GM19467 (cell line): ENCODE data around the gene BEND7.
"Not testable (repeated sequence)": the region's sequence is repeated elsewhere in the genome, so short reads cannot be mapped to it uniquely, and the experiment has no call there.

ENCODE experiments used
- ATAC-seq: cut with Tn5 transposase; IDR thresholded peaks from one replicate; pipeline ENCODE4 v1.9.1; 2021; ENCODE audit warnings: mild to moderate bottlenecking, moderate library complexity; ENCODE audit not compliant: unreplicated experiment

Gene BEND7, protein sequence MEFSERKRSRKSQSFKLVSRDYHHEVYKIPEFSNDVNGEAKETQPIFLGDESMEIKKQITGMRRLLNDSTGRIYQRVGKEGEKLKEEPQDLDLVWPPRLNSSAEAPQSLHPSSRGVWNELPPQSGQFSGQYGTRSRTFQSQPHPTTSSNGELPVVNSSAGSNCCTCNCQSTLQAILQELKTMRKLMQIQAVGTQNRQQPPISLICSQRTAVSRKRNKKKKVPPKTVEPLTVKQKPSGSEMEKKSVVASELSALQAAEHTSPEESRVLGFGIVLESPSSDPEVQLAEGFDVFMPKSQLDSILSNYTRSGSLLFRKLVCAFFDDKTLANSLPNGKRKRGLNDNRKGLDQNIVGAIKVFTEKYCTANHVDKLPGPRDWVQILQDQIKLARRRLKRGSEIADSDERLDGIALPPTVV

GRCh38 chr10:13528875-13529713 lies at the start of gene BEND7:
Gene BEND7, minus strand, starts transcription at chr10:13529014. Its CDS starts 481 bp downstream, at chr10:13528533.
- ATAC-seq, result no peak

GRCh38 chr10:13573960-13574359 lies 45.1 kb upstream of the BEND7 start:
- ATAC-seq, result no peak

DNA sequence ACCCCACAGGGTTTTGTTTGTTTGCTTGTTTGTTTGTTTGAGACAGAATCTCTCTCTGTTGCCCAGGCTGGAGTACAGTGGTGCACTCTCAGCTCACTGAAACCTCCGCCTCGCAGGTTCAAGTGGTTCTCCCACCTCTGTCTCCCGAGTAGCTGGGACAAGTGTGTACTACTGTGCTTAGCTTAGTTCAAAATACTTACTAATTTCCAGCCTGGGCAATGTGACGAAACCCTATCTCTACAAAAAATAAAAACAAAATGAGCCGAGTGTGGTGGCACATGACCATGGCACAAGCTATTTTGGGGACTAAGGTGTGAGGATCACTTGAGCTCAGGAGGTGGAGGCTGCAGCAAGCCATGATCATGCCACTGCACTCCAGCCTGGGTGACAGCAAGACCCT lies 42.7 kb upstream of the BEND7 start:
- no peak for ATAC-seq

DNA sequence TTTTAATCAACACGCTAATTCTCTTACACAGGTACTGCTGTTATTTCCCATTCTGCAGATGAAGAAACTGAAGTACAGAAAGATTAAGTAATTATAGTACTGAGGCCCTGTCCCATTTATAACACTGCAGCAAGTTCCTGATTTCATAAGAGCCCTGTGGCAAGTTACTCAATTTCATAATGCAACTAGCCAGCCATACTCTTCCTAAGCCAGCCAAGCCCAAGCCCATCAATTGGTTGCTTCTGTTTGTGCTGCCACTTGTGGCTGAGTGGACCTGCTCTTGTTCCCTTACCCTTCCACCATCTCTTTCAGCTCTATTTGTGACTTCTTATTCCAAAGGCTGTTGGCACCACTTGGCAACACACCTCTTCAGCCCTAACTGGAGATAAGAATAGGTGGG lies 38.2 kb upstream of the BEND7 start:
- no peak for ATAC-seq

DNA sequence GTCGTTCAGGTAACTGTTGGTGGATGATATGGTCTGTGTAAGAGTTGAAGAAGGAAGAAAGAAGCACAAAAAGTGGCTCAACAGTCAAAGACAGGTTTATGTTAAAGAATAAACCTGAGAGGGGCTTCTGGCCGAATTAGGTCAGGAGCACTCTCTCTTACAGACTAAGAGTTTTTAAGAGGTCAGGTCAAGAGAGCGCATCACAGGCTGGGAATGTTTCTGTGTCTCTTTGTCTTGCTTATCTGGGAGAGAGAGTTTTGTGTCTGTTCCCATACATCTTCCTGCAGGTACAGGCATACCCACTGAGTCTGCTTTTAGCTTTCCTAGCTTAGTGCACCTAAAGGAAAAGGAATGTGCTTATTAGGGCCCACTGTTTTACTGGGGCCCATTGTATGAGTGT lies 35.8 kb upstream of the BEND7 start:
- no peak for ATAC-seq

GRCh38 chr10:13563481-13564445 lies 34.9 kb upstream of the BEND7 start:
- no peak for ATAC-seq

DNA sequence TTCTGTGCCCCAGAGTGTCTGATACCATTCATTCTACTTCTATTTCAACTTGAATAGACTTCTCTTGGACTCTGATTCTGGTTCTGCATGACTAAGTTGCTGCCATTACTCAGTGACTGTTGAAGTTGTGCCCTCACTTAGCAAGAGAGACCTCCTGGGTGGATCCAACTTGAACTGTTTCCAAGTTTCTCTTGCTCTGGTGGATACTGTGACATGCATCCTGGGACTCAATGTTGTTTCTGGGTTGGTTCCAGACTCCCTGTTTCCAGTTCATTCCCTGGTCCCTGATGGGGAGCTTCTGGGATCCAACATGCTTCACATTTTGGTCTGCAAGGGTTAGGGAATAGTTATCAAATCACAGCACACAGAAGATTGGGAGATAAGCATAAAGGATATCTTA lies 31.8 kb upstream of the BEND7 start:
- ATAC-seq, result no peak

DNA sequence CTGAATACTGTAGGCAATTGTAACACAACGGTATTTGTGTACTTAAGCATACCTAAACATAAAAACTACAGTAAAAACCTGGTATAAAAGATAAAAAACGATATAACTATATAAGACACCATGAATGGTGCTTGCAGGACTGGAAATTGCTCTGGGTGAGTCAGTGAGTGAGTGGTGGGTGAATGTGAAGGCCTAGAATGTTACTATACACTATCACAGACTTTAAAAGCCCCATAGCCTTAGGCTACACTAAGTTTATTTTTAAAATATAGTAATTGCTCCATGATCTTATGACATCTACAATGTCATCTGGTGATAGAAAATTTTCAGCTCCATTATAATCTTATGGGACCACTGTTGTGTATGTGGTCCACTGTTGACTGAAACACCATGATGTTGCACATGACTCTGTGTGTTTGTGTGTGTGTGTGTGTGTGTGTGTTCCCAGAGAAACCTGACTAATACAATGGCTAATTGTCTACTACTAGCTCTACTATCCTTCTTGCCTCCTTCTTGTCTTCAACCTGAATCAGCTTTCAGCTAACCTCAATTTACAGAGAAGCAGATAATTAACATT lies 30.4 kb upstream of the BEND7 start:
- ATAC-seq, result no peak

DNA sequence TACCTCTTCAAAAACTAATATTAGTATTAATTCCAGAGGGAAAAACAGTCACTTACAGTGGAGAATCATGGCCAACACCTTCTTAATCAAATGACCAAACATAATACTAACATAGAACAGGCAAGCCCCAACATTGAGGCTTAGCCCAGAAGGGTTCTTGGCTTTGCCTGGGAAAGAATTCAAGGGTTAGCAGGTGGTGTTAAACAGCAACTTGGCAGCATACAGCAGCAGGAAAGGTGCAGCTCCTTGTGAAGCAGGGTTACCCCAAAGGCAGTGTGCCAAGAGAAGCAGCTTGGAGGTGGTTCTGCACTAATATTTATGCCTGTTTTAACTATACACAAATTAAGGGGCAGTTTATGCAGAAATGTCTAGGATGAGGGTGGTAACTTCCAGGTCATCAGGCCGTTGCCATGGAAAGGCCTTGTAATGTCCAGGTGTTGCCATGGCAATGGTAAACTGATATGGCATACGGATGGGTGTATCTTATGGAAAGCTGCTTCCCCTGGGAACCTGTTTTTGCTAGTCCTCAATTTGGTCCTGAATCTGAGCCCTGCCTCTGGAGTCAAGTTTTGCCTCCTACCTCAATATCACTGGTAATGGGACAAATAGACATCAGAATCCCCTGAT lies 27.2 kb upstream of the BEND7 start:
- no peak for ATAC-seq

DNA sequence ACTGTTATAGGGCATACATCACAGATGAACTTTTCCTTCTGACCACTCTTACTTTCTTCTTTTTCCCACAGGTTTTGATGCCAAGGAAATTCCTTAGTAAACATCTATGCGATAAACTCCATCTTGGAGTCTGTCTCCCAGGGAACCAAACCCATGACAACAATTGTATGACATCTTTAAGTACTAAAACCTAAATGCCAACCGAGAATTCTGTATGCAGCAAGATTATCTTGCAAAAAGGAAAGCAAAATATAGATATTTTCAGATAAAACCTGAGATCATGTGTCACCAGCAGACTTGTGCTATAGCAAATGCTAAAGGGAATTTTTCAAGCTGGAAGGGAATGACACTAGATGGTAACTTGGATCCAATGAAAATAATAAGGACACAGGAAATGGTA lies 22.0 kb upstream of the BEND7 start:
- no peak for ATAC-seq

- ATAC-seq, result no peak
Measured at GRCh38 chr10:13542533-13542932, 13.7 kb upstream of the BEND7 start.

GRCh38 chr10:13537985-13538384 lies 9.2 kb upstream of the BEND7 start:
- not testable (repeated sequence) for ATAC-seq

- no peak for ATAC-seq
Measured at GRCh38 chr10:13536674-13537366, 8.0 kb upstream of the BEND7 start.

- ATAC-seq, result no peak
Measured at GRCh38 chr10:13535346-13535745, 6.5 kb upstream of the BEND7 start.

GRCh38 chr10:13529714-13529973 lies 830 bp upstream of the BEND7 start:
- no peak for ATAC-seq

DNA sequence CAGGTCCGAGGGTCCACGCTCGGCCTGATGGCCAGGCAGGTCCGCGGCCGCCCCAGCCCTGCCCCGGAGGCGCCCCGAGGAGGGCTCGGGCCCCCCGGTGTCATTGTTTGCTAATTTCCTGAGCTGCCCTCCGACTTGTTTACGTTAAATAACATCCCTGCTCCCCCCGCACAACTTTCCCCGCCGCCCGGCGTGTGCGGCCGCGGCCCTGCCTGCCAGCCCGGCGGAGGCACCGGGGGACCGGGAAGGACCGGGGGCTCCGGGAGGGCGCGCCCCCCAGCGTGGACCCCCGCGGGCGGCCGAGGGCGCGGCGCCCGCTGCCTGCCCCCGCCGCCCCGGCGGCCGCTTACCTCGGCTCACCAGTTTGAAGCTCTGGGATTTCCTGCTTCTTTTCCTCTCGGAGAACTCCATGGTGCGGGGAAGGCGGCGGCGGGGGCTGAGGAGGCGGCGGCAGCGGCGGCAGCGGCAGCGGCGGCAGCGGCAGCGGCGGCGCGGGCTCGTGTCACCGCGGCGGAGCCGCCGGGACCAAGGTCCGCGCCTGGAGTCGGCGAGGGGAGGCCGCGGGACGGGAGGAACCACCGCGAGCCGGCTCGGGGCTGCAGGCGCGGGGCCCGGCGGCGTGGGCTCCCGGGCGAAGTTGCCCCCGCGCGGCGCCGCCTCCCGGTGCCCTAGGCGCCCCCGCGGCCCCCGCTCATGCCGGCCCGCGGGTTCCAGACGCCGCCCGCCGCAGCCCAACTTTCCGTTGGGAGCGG lies 515 bp downstream of the BEND7 start:
- ATAC-seq, result no peak

- no peak for ATAC-seq
Measured at GRCh38 chr10:13527864-13528122, 1.0 kb downstream of the BEND7 start.

- no peak for ATAC-seq
Measured at GRCh38 chr10:13526948-13527863, 1.6 kb downstream of the BEND7 start.
